Measurements from ENCODE around the gene ATP6V1G2. TPM values are rescaled to one million over a fixed set of nuclear protein-coding genes. Genes with fewer than 3 reads are reported as not detected.
"Not testable (repeated sequence)": the region's sequence is repeated elsewhere in the genome, so short reads cannot be mapped to it uniquely, and the experiment has no call there.

Gene ATP6V1G2
- total RNA-seq, 1 experiment from 2014 or later: 0.60 TPM

DNA sequence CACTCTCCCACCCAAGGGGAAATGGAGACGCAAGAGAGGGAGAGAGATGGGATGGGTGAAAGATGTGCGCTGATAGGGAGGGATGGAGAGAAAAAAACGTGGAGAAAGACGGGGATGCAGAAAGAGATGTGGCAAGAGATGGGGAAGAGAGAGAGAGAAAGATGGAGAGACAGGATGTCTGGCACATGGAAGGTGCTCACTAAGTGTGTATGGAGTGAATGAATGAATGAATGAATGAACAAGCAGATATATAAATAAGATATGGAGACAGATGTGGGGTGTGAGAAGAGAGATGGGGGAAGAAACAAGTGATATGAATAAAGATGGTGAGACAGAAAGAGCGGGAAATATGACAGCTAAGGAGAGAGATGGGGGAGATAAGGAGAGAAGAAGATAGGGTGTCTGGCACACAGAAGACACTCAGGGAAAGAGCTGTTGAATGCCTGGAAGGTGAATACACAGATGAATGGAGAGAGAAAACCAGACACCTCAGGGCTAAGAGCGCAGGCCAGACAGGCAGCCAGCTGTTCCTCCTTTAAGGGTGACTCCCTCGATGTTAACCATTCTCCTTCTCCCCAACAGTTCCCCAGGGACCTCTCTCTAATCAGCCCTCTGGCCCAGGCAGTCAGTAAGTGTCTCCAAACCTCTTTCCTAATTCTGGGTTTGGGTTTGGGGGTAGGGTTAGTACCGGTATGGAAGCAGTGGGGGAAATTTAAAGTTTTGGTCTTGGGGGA lies 29.7 kb upstream of the ATP6V1G2 start:
- DNase-seq (ENCODE audit: low spot score): no peak

DNA sequence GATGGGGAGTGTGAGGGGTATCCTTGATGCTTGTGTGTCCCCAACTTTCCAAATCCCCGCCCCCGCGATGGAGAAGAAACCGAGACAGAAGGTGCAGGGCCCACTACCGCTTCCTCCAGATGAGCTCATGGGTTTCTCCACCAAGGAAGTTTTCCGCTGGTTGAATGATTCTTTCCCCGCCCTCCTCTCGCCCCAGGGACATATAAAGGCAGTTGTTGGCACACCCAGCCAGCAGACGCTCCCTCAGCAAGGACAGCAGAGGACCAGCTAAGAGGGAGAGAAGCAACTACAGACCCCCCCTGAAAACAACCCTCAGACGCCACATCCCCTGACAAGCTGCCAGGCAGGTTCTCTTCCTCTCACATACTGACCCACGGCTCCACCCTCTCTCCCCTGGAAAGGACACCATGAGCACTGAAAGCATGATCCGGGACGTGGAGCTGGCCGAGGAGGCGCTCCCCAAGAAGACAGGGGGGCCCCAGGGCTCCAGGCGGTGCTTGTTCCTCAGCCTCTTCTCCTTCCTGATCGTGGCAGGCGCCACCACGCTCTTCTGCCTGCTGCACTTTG lies 29.0 kb upstream of the ATP6V1G2 start, which contains the start of gene TNF:
TNF (plus strand) TSS at position 231 of the 567 bp plus-strand sequence; CDS start at position 408, 177 bp downstream.
- no peak for DNase-seq (ENCODE audit: low spot score)

DNA sequence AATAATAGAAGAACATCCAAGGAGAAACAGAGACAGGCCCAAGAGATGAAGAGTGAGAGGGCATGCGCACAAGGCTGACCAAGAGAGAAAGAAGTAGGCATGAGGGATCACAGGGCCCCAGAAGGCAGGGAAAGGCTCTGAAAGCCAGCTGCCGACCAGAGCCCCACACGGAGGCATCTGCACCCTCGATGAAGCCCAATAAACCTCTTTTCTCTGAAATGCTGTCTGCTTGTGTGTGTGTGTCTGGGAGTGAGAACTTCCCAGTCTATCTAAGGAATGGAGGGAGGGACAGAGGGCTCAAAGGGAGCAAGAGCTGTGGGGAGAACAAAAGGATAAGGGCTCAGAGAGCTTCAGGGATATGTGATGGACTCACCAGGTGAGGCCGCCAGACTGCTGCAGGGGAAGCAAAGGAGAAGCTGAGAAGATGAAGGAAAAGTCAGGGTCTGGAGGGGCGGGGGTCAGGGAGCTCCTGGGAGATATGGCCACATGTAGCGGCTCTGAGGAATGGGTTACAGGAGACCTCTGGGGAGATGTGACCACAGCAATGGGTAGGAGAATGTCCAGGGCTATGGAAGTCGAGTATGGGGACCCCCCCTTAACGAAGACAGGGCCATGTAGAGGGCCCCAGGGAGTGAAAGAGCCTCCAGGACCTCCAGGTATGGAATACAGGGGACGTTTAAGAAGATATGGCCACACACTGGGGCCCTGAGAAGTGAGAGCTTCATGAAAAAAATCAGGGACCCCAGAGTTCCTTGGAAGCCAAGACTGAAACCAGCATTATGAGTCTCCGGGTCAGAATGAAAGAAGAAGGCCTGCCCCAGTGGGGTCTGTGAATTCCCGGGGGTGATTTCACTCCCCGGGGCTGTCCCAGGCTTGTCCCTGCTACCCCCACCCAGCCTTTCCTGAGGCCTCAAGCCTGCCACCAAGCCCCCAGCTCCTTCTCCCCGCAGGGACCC lies 28.0 kb upstream of the ATP6V1G2 start:
- DNase-seq (ENCODE audit: low spot score): no peak

DNA sequence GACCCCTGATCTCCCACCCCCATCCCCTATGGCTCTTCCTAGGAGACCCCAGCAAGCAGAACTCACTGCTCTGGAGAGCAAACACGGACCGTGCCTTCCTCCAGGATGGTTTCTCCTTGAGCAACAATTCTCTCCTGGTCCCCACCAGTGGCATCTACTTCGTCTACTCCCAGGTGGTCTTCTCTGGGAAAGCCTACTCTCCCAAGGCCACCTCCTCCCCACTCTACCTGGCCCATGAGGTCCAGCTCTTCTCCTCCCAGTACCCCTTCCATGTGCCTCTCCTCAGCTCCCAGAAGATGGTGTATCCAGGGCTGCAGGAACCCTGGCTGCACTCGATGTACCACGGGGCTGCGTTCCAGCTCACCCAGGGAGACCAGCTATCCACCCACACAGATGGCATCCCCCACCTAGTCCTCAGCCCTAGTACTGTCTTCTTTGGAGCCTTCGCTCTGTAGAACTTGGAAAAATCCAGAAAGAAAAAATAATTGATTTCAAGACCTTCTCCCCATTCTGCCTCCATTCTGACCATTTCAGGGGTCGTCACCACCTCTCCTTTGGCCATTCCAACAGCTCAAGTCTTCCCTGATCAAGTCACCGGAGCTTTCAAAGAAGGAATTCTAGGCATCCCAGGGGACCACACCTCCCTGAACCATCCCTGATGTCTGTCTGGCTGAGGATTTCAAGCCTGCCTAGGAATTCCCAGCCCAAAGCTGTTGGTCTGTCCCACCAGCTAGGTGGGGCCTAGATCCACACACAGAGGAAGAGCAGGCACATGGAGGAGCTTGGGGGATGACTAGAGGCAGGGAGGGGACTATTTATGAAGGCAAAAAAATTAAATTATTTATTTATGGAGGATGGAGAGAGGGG lies 27.1 kb upstream of the ATP6V1G2 start:
- no peak for DNase-seq (ENCODE audit: low spot score)

DNA sequence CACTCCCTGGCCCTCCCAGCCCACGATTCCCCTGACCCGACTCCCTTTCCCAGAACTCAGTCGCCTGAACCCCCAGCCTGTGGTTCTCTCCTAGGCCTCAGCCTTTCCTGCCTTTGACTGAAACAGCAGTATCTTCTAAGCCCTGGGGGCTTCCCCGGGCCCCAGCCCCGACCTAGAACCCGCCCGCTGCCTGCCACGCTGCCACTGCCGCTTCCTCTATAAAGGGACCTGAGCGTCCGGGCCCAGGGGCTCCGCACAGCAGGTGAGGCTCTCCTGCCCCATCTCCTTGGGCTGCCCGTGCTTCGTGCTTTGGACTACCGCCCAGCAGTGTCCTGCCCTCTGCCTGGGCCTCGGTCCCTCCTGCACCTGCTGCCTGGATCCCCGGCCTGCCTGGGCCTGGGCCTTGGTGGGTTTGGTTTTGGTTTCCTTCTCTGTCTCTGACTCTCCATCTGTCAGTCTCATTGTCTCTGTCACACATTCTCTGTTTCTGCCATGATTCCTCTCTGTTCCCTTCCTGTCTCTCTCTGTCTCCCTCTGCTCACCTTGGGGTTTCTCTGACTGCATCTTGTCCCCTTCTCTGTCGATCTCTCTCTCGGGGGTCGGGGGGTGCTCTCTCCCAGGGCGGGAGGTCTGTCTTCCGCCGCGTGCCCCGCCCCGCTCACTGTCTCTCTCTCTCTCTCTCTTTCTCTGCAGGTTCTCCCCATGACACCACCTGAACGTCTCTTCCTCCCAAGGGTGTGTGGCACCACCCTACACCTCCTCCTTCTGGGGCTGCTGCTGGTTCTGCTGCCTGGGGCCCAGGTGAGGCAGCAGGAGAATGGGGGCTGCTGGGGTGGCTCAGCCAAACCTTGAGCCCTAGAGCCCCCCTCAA lies 25.9 kb upstream of the ATP6V1G2 start, which contains the start of gene LTA:
LTA (plus strand) TSS at position 249 of the 871 bp plus-strand sequence; CDS start at position 703, 454 bp downstream.
- DNase-seq (ENCODE audit: low spot score): no peak

DNA sequence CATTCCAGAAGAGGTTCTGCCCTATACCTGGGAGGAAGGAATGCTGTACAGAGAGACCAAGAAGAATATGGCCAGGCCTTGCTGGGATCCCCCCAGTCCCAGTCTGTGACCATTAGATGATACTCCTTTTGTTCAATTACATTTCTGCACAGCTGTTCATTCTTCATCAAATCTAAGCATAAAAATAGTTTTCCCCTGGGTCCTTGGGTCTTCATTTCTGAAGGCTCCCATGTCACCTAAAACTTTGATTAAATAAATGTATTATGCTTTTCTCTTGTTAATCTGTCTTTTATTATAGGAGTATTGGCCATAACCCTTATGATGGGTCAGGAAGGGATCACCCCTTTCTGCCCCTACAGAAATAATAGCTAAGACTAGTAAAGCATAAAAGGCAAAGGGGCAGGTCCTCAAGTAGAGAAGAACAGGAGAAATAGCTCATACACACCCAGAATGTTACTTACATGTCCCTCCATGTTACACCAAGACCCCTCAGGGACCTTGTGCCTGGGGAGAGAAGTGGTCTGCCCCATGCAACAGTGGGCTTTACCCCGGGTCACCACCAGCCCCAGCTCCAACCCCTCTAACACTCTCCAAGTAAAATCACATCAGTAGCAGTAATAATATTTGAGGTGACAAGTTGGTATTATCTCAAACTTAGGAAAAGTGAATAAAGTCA lies 23.6 kb upstream of the ATP6V1G2 start:
- DNase-seq (ENCODE audit: low spot score): no peak

DNA sequence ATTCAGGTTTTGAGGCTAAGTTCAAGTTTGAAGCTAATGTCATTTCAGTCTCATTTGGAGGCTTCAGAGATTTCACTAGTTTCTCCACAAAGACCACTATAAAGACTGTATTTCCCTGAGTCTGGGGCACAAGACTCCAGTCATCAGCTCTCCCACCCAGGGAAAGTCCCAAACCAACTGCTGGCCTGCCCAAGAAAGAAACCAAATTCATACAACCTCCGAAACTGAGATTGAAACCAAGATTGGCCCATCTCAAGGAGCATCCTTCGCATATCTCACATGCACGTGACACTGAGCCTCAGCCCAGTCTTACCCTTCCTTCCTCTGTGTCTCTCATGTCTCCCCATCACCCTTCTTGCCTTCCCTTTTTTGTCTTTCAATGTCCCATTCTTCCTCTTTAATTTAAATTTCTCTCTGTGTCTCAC lies 22.1 kb upstream of the ATP6V1G2 start:
- no peak for DNase-seq (ENCODE audit: low spot score)

DNA sequence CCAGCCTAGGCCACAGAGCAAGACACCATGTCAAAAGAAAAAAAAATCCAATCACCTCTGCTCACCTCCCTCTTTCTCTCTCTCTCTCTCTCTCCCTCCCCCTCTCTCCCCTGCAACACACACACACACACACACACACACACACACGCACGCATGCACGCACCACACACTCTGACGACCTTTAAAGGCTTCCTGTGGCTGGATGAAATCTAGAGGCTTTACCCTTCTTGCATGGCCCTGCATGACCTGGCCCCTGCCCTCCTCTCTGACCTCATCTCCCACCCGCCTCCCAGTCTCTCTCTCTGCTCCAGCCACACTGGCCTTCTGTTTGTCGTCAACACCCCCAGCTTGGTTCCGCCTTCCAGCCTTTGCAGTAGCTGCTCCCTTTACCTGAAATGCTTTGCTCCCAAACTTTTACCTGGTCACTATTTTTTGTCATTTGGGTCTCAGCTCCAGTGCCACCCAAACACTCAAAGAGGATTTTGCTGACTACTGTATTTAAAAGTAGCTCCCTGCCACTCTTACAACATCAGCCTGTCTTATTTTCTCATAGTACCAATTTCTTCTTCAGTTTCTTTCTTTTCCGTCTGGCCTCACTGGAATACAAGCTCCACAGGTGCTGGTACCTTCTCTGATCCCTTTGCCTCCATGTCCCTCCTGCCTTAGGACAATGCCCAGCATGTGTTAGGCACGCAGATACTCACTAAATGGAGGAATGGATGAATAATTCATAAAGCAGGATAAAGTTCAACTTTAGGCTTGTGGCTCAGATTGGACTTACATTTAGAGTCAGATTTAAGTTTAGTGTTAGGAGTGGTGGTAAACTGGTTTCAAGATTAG lies 21.3 kb upstream of the ATP6V1G2 start:
- no peak for DNase-seq (ENCODE audit: low spot score)

DNA sequence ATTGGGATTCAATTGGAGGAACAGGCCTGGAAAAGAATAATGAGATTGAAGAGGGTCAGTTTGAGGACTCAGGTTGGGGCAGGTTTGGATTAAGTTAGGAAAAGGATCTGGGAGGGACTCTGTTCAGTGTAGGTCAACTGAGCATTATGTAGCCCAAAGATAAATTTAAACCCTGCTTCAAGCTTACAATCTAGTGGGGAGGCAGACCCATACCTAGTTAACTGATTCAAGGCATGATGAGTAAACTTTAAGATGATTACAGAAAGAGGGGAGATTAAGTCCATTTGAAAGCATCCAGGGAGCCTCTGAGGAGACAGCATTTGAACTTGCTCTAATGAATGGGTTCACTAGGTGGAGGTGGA lies 14.3 kb upstream of the ATP6V1G2 start:
- no peak for DNase-seq (ENCODE audit: low spot score)

DNA sequence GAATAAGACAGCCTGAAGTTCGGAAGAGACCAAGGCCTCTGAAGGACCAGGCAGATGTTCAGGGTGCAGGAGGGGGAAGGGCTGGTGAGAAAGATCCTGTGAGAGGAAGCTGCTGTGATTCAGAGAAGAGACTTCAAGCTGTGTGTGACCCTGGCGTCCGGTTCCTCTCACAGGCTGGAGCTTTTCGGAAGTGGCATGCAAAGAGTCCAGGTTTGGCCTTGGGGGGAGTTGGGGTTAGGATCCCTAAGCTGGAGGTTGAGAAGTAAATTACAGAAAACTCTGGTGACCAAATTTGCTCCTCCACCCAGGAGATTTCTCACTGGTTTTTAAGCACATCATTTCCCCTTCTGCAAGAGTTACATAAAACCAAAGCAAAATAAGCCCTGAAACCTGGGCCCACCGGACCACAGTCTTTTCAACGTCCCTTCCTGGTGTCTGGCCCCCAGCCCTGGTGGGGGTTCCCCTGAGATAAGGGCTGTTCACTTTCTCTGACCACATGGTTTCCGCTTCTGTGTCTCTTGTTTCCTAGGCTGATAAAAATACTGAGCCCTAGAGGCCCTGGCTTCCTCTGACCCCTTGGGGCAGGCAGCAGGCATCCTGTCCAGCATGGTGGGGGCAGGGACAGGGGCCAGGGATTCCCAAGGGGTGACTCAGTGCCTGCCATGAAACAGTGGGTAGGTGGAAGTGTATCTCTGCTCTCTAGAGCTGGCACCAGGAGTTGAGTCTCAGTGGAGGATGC lies 13.7 kb upstream of the ATP6V1G2 start:
- DNase-seq (ENCODE audit: low spot score): no peak

DNA sequence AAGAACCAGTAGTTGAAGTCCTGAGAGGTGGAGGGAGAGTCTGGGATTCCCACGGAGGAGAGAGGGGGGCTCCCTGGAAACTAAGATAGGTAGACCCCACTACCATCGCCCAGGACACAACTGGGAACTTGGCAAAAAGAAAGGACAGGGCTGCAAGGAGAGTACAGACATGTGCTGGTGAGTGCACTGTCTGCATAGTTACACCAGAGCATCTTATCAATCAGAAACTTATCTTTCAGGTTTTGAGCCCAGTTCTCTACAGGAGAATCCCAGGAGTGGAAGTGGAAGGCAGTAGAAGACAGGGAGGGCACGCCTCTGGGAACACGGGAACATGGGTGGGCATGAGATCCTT lies 13.2 kb upstream of the ATP6V1G2 start:
- DNase-seq (ENCODE audit: low spot score): no peak

DNA sequence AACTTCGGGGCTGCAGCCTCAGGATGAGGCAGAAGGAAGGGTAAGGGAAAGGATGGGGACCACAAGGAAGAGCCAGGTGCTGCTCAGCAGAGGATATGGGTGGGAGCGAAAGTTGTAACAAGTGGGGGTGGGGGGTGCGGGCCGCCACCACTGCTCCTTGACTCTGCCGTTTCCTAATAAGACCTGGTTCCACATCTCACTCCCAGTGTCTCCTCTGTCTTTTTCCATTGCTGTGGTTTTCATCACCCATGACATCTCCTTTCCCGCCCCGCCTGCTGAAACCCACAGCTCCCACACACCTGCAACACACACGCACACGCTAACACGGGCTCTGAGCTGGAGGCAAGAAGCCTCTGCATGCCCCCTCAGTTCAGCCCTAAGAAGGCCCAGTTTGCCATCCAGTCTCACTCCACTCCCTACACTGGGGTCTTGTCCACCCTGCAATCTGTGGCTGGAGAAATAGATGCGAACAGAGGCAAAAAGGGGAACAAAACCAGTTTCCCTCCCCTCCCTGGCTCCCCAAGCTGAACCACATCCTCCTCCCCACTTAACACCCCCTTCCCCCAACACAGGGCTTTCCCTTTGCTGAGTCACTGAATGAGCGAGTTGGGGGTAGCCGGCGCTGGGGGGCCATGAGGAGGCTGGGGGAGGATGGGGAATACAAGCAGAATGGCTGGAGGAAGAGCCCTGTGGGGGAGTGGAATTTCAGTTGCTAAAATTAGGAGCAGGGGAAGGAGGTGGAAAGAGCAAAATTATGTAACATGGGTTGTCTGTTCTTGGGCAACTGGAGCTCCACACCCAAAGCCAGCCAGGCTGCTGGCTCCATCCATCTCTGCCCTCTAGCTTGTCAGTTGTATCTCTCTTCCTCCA lies 12.5 kb upstream of the ATP6V1G2 start:
- no peak for DNase-seq (ENCODE audit: low spot score)

DNA sequence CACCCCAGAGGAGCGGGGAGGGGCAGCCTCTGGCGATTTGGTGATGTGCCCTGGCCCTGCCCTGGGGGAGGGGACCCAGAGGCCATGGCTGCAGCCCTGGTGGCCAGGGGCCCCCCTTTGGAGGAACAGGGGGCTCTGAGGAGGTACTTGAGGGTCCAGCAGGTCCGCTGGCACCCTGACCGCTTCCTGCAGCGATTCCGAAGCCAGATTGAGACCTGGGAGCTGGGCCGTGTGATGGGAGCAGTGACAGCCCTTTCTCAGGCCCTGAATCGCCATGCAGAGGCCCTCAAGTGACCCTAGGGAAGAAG lies 11.9 kb upstream of the ATP6V1G2 start:
- no peak for DNase-seq (ENCODE audit: low spot score)

DNA sequence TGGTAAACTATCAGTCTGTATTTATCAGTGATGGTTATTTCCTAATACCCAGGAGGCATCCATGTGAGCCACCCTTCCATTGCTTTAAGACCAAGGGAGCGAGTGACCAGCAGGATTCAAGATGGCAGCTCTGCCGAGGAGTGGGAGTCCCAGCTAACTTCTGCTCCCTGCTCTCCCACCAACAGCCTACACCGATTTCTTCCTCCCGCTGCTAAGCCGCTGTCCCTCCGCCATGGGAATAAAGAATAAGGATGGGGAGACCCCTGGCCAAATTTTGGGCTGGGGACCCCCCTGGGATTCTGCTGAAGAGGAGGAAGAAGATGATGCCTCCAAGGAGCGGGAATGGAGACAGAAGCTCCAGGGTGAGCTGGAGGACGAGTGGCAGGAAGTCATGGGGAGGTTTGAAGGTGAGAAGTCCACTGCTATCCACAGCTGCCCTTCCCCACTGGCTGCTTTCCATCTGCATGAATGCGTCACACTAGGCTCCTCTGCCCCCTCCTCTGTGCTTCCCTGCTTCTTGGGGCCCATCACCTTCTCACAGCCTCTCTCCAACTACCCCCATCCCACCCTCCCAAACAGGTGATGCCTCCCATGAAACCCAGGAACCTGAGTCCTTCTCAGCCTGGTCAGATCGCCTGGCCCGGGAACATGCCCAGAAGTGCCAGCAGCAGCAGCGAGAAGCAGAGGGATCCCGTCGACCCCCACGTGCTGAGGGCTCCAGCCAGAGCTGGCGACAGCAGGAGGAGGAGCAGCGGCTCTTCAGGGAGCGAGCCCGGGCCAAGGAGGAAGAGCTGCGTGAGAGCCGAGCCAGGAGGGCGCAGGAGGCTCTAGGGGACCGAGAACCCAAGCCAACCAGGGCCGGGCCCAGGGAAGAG lies 11.3 kb upstream of the ATP6V1G2 start:
- no peak for DNase-seq (ENCODE audit: low spot score)

DNA sequence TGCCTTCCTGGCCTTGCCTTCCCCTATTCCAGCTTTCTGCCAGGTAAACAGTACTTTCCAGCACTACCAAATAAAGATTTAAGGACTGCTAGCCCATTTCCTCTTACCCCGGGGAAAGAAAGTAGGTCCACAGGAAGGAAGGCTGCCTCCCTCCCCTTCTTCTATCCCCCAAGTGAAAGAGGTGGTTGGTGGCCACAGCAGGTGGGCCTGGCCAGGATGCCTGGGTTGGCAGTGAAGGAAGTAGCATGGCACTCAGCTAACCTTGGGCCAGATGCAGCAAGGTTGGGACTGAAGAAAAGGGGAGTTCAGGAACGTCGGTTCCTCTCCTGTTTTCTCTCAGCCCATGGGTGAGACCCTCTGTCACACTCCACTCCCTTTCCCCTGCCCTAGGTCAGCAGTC lies 9.9 kb upstream of the ATP6V1G2 start:
- DNase-seq (ENCODE audit: low spot score): no peak

DNA sequence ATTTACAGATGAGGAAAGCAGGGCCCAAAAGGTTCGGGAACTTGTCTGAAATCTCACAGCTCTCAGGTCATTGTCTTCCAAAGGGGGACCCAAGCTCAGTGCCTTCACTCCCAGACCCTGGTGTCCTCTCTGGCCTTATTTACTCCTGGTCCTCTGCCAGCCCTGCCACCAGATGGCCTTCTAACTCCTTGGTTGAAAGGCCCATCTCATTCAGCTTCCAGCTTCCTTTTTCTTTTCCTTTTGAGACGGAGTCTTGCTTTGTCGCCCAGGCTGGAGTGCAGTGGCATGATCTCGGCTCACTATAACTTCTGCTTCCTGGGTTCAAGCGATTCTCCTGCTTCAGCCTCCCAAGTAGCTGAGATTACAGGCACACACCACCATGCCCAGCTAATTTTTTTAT lies 5.0 kb upstream of the ATP6V1G2 start:
- DNase-seq (ENCODE audit: low spot score): not testable (repeated sequence)

DNA sequence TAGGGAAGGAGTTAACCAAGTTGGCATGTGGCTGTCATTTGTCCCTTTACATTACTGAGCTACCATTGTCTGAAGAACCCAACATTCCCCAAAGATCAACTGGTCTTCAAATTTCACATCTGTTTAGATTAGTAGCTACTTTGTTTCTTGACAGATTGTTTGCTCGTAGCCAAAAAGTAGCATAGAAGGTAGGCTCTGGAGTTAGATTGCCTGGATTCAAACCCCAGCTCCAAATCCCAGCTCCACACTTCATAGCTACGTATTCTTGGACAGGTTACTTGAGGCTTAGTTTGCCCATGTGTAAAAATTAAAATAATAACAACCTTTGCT lies 2.1 kb upstream of the ATP6V1G2 start:
- DNase-seq (ENCODE audit: low spot score): no peak
